HG03460 (cell line): Measurements from ENCODE around the gene CCDC181.
"Not testable (repeated sequence)": the region's sequence is repeated elsewhere in the genome, so short reads cannot be mapped to it uniquely, and the experiment has no call there.

Source experiments
- ATAC-seq: cut with Tn5 transposase; IDR thresholded peaks from one replicate; pipeline ENCODE4 v1.9.1; 2021; ENCODE audit not compliant: unreplicated experiment

Gene CCDC181

DNA sequence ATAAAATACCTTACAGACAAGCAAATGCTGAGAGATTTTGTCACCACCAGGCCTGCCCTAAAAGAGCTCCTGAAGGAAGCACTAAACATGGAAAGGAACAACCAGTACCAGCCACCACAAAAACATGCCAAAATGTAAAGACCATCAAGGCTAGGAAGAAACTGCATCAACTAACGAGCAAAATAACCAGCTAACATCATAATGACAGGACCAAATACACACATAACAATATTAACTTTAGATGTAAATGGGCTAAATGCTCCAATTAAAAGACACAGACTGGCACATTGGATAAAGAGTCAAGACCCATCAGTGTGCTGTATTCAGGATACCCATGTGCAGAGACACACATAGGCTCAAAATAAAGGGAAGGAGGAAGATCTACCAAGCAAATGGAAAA lies 24.7 kb downstream of the CCDC181 start:
- not testable (repeated sequence) for ATAC-seq

GRCh38 chr1:169395955-169396354 lies 31.3 kb downstream of the CCDC181 start:
- no peak for ATAC-seq

DNA sequence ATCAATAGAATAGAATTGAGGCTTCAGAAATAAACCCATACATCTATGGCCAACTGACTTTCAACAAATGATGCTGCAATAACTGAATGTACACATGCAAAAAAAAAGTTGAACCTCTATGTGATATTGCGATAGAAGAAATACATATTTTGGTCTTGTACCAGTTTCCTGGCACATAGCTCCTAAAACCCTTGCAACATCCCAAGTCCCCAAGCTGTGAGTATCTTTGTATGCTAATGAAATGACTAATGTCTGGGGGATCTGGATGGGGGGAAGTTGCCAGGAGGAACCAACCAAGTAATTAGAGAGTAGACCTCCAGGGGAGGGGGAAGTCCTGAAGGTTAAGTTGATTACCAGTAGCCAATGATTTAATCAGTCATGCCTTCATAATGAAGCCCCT lies 34.9 kb downstream of the CCDC181 start:
- no peak for ATAC-seq

DNA sequence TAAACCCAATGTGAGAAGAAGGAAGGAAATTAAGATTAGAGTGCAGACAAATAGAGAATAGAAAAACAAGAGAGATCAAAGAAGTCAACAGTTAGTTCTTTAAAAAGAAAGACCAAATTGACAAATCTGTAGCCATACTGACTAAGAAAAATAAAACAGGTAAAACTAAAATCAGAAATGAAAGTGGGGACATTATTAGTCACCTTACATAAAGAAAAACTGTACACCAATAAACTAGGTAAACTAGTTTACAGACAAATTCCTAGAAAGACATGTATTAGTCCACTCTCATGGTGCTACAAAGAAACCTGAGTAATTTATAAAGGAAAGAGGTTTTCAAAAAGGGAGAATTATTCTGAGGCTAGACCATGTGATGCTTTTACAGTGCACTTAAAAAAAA lies 37.0 kb downstream of the CCDC181 start:
- ATAC-seq = no peak

DNA sequence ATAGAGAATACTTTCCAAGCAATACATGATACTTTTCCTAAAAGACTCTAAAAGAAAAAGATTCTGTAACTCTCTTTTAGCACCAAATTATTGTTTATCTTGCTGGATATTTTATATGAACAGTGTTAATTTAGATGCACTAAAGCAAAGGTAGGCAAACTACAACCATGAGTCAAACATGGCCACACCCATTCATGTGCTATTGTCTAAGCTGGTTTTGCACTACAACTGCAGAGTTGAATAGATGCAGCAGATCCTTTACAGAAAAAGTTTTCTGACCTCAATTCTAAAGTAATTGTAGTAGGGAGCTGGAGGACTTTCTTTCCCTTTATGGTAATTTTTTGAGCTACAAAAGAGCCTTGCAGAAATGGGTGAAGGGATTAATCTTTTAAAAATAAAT lies 39.9 kb downstream of the CCDC181 start:
- ATAC-seq = no peak

DNA sequence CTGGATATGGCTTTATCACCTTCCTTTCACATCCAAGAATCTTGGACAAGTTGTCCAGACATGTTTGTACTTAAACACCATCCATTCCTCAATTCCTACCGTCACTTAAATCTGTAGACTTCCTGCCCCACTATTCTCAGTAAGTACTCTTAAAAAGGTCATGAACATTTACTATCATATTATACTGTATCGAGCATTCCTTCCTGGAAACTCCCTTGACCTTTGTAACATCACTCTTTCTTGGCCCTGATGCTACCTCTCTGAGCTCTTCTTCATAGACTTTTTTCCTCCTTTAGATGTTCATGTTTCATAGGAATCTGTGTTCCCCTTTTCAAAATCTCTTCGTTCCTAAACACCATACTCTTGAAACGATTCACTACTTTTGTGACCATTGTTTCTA lies 43.8 kb downstream of the CCDC181 start:
- no peak for ATAC-seq

DNA sequence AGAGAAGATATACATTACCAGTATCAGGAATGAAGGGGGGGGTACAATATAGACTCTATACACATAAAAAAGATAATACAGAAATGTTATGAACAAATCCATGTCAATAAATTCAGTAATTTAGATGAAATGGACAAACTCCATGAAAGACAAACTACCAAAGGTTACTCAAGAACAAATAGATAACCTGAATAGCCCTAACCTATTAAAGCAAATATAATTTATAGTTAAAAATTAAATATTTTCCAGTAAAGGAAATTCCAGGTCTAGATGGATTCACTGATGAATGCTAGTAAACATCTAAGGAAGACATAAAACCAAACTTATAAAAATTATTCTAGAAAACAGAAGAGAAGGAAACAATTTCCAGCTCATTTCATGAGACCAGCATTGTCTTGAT lies 46.1 kb downstream of the CCDC181 start:
- ATAC-seq = no peak

DNA sequence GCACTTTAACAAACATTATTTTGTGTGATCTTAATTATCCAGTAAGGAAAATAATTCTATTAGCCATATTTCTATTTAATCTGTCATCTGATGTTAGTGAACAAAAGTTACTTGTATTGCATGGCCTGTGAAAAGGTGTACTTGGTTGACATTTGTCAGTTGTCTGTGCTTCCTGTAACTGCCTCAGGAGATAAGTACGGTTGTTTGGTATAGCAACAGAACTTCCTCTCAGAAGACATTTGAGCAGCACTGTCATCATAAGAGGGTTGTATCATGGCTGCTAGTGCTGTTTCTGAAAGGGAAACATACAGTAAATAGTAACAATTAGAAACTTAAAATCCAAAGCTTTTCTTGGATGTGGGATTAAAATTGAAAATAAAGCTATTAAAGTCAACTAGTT lies 55.9 kb downstream of the CCDC181 start:
- no peak for ATAC-seq

- no peak for ATAC-seq
Measured at GRCh38 chr1:169368406-169368769, 58.9 kb downstream of the CCDC181 start.

DNA sequence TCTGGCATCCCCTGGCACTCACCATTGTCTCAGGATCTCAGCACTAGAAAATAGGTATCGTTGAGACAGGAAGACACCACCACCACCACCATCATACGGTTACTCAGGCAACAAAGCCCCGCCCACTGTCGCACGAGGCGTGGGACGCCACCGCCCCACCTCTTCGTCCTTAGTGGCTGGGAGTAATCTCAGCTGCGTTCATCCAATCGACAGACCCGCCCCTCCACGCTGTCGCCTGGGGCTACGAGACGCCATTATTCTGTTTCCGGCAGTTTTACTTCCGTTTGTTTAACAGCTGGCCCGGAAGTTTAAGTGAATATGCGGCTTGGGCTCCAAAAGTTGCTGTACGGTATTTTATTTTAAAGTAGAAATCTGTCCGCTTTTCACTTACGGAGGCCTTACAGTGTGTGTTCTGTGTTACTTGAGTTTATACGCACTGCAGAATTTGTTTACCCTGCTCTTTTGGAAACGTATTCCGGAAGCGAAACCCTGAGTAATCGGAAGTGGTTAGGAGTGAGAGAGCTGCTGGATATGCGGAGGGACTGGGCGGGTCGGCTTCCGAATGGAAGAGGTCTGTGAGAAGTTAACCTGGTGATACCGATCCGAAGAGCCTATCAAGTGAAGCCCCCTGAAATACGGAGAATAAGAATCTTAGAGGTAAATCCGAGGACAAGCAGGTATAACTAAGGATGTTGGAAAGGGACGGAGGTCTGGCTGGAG lies 59.4 kb downstream of the CCDC181 start, which contains the start of the genes BLZF1 and NME7:
Gene BLZF1 (plus strand): TSS at position 510 of the 720 bp plus-strand sequence. CDS start 1,328 bp downstream, outside the sequence.
Gene NME7 (minus strand): TSS at position 112 of the 720 bp plus-strand sequence. CDS start 87 bp downstream, at position 25.
- ATAC-seq = peak; percentile 93

DNA sequence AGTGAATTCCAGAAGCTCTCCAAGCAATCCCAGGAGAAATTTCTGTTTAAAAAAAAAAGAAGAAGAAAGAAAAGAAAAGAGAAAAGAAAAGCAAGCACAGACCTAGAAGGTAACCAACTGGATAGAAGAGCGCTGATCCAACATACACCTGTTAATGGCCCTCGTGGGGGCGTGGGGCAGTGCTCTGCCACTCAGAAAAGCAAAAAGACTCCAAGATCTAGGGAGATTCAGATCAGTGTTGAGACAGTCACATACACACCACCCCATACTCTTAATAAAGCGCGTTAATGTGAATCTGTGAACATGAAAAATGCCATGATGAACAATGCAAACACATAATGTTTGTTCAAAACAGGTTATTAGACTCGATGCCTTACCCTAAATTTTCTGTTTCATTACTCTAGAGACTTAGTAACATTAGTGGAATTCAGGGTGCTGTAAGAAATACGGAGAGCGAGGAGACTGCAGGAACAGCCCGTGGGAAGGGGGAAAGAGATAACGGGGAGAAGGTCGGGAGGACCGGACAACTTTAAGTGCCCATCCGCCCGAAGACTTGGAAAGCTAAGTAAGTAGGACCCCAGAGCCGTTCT lies 60.1 kb downstream of the CCDC181 start:
- no peak for ATAC-seq

DNA sequence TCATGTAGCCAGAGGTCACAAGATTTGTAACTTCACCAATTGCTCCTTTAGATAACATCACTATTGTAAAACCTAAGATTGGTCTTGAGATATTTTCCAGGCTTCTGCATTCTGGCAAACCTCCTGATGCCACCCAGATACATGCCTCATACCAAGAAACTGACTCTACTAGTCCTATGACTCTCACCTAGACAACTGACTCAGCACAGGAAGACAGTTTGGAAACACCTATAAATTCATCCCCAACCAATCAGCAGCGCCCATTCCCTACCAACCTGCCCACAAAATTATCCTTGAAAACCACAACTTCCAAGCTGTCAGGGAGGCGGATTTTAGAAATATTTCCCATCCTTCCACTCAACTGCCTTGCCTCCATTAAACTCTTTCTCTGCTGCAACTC lies 62.3 kb downstream of the CCDC181 start:
- ATAC-seq = no peak

DNA sequence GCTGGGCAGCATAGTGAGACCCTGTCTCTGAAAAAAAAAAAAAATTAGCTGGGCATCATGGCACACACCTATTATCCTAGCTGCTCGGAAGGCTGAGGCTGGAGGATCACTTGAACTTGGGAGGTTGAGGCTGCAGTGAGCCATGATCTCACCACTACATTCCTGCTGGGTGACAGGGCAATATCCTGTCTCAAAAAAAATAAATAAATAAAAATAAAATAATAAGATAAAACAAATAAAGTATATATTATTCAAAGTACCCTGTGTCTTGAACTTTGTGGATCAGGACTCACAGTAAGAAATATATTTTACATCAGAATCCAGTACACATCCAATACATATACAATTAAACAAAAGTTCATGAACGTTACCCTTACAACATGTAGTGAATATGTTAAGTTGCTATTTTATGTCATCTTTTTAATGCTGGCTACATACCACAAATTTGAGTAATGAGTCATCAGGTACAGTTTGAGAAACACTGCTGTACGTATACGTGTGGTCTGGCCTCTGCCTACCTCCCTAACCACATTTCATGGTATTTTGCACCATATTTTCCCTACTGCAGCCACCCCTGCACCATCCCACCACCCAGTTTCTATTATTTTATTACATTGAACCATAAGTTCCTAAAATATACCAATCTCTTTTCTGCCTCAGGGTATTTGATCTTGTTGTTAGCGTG lies 64.1 kb downstream of the CCDC181 start:
- peak; percentile 25 for ATAC-seq

GRCh38 chr1:169361281-169361680 lies 66.0 kb downstream of the CCDC181 start:
- ATAC-seq = no peak

DNA sequence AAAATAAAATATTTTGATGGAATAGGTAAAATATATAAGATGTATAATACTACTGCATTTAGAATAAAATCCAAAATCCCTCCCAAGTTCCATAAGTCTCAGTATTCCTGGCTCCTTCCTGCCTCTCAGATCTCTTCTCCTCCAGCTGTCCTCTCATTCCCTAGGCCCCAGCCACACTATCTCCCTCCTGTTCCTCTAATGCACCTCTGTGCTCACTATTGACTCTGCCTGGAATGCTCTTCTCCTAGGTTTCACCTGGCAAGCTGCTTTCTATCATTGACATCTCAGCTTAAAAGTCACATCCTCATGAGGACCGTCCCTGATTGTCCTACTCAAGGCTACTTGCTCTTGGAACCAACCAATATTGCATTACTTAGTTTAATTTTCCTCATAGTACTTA lies 66.9 kb downstream of the CCDC181 start:
- ATAC-seq = no peak

GRCh38 chr1:169348383-169349036 lies 78.8 kb downstream of the CCDC181 start:
- no peak for ATAC-seq

DNA sequence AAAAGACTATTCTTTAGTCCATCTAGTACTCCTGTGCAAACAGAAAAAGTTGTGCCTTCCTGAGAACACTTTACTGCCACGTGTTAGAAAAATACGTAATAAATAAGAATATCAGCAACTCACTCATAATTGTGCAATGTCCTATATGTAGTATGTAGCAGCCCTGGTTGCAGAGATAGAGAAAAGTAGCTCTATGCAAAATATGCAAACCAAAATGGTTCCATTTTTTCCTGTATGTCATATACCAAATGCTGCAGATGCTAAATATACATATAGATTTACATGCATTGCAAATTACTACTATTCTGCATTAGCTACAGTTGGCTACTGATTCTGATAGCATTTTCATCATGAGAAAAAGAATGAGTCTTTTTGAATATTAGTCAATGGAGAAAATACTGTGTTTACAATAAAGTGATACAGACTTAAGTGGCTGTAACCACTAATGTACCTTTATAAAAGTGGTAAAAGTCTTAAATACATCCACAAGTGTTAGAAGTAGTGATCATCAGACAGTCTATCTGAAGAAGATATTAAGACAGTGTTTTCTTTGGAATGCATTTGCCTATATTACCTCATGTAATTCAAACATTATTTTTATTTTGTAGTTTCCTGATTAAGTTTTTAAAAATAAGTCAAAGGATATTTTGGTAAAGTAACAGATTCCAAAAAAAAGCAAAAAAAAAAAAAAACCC lies 79.4 kb downstream of the CCDC181 start:
- ATAC-seq = no peak

DNA sequence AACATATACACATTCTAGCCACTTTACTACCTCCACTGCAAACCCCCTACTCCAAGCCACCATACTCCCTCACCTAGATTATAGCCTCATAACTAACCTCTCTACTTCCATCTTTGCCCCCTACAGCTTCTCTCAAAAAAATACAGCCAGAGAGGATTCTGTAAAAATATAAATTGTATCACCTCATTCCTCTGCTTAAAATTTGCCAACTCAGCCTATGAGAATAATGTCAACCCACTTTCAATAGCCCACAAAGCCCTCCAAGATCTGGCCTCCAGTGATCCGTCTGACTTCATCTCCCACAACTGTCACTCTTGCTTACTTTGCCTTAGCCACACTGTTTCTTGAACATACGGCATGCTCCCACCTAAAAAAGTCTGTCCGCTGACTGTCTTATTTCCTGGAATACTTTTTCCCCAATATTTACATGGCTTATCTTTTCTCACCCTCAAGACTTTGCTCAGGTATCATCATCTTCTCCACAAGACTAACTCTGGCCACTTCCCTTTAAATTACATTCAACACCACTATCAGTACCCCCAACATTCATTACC lies 81.2 kb downstream of the CCDC181 start:
- ATAC-seq = no peak

GRCh38 chr1:169345511-169345910 lies 81.8 kb downstream of the CCDC181 start:
- ATAC-seq = no peak
